Caki2 (cell line): ENCODE data around the gene PTPRM. TPM values are rescaled to one million over a fixed set of nuclear protein-coding genes. Genes with fewer than 3 reads are reported as not detected.
A peak's percentile ranks its signal among the peaks of the same experiment; 100 is the strongest.

Source experiments
- DNase-seq: peaks from one replicate; pipeline ENCODE4 v3.0.0-alpha.2; 2015; ENCODE audit warnings: low read depth
- in situ Hi-C: cut with HindIII; loops from 2 replicates; pipeline ENCODE4 v1.10.0; 2016; ENCODE audit warnings: low sequenced_read_pairs, low pct_unique_long_range_greater_than_20kb, mixed read lengths
- total RNA-seq: library from RNA; depleted of rRNA; stranded (reverse); fragments of >200 nt; shearing (Covaris generic); gene quantifications from 2 replicates; pipeline ENCODE4 v1.2.3, GENCODE V29; 2014; ENCODE audit warnings: low replicate concordance

PTPRM gene
- total RNA-seq, 1 experiment from 2014 or later = 29.1 TPM

DNA sequence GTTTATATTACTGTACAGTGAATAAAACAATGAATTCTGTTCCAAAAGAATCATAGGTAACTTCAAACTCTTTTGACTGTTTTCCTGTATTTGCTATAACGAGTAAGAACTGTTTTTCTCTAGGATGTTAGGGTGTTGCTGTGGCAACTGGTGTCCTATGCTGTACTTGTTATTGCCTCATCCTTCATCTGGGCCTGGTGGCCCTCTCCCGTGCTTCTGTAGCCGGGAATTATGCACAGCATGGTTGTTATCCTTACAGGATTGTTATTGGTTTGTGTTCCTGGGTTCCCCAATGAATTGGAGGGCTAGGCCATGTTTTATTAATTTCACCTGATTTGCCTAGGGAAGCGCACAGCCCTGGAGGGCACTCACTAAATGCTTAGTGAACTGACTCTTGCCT is 279.2 kb downstream of the PTPRM start:
- DNase-seq = no peak
- in situ Hi-C loops = no loop called here

DNA sequence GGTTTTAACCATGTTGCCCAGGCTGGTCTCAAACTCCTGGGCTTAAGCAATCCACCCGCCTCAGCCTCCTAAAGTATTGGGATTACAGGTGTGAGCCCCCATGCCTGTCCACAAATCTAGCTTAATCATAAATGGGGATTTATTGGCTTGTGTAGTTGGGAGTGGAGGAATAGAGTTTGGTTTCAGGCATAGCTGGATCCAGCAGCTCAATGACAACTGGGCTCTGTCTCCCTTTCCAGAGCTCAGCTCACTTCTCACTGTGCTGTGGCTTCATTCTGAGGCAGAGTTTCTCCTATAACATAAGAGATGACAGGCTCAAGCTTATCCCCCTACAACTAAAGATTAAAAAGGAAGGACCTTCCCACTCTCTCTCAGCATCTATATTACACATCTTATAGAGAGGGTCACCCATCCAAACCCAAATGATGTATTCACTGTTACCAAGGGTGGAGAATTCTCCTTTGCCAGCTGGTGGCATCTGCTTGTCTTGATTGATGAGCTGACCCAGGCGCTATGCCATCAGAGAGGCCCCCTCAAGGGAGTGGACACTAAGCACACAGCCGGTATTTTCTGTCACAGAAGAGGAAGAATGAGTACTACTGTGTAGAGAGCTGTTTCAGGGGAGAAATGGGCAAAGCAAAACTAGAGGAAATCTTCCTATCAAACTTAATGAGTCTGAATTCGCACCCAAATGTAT is 280.4 kb downstream of the PTPRM start:
- in situ Hi-C loops = no loop called here
- no peak for DNase-seq

DNA sequence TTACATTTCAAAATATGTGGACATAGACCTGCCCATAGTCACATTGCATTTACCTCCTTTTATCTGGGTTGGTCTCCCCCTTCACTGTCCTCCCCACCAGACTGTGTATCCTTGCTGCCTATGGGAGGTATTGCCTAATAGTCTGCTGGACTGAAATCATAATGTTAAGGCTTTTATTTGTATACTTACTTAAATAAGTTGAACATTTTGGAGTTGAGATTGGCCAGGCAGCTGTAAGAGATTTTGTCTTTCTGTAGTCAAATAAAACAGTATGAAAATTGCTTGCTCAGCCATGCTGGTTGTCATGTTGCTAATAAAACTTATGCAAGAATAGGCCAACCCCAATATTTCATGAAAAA is 280.9 kb downstream of the PTPRM start:
- DNase-seq = no peak
- in situ Hi-C loops = no loop called here

DNA sequence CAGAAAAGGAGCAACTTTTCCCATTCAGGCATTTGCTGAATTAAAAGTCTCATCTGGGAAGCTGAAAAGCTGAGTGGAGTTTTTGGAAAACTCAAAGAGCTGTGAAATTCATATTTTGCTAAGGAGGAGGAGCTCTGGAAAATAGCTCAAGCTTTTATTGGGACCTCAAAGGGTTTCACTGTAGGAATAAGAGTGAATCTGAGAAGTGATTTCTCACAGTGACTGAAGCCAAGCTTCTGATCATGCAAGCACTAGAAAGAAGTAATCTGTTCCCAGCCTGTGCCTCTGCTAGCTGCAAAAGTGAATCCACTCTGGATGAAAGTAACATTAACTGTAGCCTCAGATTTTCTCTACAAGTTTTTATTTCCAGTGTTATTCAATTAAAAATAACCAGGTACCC is 283.3 kb downstream of the PTPRM start:
- DNase-seq = no peak
- in situ Hi-C loops = no loop called here

DNA sequence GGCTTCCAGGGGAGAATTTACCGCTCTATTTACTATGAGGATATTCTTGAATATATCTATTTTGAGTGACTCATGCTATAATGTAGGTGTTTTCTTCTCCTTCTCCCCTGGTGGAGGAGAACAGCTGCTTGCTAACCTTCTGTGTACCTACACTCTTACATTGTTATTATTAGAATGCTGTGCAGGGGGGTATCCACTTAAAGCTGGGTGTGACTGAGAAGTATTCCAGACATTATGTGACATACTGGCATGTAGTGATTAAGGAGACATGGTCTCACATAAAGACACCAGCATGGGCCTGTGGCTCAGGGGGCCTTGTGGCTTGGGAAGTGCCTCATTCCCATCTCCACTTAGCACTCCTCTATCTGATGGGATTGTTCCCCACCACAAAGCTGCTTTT is 287.9 kb downstream of the PTPRM start:
- in situ Hi-C loops = no loop called here
- no peak for DNase-seq

DNA sequence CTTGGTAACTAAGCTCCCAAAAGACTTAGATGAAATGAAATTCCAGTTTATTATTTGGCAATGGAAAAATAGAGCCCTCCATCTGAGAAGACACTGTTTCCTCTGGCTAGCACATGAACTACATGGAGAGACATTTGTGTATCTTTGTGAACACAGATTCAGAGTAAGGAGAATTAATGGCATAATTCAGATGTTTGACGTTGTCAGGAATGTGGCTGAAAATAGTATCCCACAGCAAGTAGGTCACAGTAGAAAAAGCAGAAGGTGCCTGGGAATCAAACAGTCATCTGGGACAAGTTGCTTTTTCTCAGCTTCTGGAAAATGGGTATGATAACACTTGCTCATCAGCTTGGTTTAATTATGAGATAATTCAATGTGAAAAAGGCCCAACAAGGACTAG is 288.6 kb downstream of the PTPRM start:
- no peak for DNase-seq

DNA sequence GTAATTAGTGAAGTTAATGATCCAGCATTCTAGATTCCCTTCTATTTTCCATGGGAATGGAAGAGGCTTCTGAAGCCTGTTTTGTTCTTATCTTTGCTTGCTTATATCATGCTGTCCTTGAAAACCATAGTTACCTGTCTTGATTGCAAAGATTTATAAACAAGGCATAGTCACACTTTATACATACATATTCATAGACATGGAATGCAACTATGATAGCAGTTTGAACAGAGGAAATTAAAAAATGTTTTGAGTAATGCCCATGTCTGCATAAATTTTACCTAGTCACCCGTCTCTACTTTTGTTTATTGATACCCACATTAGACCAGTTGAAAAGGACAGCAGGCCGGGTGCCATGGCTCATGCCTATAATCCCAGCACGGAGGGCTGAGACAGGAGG is 289.0 kb downstream of the PTPRM start:
- DNase-seq = no peak
- in situ Hi-C loops = no loop called here

More for the DNA sequence above, 288.6 kb downstream of the PTPRM start:
- in situ Hi-C loops = no loop called here

DNA sequence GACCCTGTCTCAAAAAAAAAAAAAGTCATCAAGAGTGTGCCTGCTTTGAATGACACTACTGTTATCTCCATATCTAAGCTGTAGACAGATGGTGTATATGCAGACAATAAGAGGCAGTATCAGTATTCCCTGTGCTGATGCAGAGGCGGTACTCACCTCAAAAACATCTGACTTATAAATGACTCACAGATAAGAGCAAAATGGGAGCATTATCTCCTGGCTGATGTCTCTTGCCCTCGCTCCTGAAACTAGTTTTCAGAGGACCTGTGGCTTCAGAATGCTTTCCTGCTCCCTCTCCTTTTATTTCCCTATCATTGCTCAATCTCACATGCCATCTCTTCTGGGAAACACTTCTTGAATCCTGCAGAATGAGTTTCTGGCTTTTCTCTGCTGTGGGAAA is 289.6 kb downstream of the PTPRM start:
- no peak for DNase-seq
- in situ Hi-C loops = no loop called here

DNA sequence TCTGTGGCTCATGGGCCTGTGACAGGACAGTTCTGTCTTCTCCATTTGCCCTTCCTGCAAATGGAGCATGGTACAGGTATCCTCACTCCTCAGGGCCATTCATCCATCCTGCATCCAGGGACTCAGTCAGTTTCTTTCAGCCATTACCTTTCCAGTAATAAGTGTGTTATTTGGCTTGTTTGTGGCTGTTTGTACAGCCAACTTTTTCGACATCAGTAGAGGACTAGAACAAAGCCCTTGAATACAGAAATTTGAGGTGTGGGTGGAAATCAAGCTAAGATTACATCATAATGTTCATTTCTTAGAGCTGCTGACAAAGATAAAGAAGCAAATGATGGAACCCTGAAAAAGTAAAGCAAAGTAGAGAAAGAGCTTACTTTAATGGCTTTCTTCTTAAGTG is 290.4 kb downstream of the PTPRM start:
- in situ Hi-C loops = no loop called here
- no peak for DNase-seq

DNA sequence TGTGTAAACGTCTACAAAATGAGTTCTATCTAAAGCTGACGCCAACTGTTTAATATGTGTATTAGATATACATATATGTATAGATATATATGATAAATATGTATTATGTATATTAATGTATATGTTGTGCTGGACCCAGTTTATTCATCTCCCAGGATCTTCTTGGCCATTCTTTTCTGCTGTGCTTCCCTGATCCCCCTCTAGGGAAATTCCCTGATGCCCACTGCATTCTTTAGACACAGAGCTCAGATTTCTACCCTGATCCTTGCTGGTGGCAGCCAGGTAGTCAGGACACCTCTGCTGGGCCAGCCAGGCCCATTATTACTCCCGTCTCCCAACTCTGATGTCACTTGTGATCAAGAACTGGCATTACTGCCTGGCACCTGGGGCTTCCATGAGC is 292.0 kb downstream of the PTPRM start:
- in situ Hi-C loops = no loop called here
- no peak for DNase-seq

DNA sequence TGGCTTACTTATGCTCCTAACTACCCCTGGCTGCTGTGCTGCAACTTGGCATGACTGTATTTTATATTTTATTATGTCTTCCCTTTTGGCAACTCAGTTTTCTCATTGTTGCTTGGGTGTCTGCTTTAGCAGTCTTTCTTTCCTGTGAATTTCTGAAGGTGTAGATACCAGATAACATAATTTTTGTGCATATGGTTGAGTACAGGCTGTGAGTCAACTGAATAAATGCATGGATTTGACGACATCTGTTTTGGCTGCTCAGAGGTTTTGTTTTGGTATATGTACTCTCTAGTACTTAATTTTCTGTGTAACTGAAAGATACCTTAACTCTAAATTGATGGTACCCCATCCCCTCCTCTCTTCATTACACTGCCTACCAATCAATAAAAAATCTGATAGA is 303.1 kb downstream of the PTPRM start:
- in situ Hi-C loops = no loop called here
- DNase-seq = no peak

DNA sequence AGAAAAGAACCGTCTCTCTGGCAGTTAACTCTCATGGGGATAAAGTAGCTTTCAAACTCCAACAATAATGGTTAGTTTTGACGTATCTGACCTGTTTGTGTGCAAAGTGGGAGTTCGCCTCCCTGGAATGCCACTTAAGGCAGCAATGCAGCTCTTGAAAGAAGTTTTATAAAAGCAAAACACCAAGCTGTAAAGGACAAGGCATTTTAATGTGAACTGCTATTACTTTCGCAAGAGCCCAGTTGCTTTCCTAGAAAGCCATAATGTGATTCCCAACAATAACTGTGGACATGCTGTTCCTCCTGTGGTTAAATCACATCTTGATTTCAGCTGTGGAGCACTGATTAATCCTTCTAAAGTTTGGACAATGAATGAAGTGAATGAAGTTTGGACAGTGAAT is 303.7 kb downstream of the PTPRM start:
- in situ Hi-C loops = no loop called here
- DNase-seq = no peak

DNA sequence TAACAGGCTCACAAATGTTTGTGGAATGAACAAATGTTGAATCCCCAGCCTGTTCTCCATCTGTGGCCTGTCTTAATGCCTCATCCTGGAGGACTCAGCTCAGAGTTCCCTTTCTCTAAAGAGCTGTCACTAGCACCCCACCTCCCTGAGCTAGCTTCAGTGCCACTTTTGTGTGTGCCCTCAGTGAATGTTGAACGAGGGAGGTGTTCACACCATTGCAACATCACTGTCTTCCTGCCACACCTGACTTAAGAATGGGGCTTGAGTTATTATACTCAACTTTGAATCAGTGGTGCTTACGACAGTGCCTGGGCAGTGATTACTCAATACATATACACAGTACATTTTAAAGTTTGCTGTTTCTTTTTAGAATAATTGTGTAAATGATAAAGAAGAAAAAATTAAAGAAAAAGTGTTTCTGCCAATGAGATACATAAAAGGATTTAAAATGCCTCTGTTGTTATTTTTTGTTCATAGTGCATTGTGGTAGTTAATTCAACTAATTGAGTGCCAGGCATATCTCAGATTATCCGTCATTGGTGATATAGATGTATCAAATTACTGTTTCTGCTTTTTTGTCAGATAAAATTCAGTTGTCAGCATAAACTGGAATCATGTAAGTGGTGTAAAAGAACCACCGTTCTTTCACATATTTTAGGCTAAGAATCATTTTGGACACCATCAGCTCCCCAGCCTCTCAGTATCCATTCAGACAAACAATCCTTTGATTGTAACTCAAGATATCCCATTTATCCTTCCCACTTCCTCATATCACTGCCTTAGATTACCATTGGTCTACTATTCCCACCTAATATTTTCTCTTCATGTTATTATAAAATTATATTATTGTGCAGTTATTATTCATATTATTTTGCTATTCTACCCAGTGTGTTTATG is 304.7 kb downstream of the PTPRM start:
- in situ Hi-C loops = no loop called here
- DNase-seq = no peak

DNA sequence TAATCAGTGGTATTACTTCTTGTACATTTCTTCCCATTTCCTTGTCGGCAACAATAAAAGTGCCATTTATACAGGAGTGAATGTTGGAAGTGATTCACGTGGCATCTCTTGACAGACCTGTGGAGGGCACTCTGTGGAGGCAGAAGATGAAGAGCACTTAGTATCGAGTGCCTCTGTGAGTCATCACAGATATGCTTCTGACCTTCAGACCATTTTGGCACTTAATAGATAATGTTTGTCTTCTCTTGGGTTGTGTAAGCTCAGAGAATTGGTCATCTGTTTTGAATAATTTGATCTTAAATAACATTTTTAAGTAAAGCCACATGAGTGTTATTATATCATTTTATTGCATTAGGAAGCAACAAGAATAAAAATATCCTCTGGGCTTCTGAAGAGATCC is 305.5 kb downstream of the PTPRM start:
- in situ Hi-C loops = no loop called here
- DNase-seq = peak; percentile 49

DNA sequence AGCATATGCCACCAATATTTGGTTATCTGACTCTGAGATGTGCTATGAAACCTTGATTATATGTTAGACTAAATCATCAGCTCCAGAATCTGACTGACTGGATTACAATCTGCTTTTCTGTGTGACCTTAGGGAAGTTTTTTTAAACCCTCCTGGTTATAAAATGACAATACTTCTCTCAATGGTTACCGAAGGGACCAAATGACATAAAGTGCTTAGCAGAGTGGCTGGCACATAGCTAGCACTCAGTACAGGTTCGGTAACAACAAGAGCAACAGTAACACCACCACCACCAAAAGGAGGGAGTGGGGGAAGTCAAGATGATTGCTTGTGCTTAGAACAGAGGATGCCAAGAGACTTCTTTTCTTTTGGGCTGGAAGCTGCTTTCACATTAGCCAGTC is 306.2 kb downstream of the PTPRM start:
- no peak for DNase-seq
- in situ Hi-C loops = no loop called here

DNA sequence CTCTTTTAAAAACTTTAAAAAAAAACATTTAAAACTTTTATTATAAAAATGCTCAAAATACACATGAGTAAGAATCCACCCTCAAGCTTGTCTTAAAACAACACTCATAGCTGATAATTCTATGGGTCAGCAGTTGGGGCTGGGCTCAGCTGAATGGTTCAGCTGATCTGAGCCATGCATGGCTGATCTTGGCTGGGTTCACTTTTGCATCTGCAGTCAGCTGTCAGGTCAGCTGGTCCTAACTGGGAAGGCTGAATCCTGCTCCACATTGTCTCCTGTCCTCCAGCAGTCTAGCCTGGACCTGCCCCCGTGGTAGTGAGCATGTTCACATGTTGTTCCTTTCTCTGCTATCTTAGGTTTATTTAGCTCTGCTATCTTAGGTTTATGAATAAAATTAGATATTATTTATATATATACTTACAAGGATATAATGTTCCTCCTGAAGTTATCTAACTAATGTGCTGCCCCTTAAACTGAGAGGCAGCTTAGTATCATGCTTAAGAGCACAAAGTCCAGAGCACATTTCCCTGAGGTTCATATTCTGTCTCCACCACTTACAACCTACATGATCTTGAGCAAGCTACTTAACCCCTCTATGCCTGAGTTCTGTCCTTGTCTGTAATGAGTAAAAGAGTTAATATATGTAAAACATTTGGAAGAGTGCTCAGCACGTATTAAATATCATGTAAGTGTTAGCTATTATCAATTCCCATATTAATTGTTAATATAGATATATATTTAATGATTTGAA is 309.4 kb downstream of the PTPRM start:
- in situ Hi-C loops = no loop called here
- DNase-seq = peak; percentile 58

DNA sequence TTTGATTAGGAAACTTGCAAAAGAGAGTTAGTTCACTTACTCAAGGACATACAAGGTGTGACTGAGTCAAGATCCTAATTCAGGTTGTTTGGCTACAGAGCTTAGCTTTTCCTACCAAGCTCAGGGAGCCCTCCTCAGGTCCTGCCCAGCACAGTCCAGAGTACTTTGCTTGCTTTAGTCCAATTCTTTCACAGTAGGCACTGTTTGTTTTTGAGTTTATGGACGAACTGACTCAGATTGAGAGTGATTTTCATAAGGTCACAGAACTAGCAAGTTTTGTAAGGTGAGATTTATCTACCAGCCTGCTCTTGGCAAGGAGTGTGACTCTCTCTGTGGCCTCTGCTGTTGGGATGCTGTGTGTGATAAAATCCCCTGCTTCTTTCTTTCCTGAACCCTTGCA is 310.5 kb downstream of the PTPRM start:
- in situ Hi-C loops = no loop called here
- peak; percentile 20 for DNase-seq

DNA sequence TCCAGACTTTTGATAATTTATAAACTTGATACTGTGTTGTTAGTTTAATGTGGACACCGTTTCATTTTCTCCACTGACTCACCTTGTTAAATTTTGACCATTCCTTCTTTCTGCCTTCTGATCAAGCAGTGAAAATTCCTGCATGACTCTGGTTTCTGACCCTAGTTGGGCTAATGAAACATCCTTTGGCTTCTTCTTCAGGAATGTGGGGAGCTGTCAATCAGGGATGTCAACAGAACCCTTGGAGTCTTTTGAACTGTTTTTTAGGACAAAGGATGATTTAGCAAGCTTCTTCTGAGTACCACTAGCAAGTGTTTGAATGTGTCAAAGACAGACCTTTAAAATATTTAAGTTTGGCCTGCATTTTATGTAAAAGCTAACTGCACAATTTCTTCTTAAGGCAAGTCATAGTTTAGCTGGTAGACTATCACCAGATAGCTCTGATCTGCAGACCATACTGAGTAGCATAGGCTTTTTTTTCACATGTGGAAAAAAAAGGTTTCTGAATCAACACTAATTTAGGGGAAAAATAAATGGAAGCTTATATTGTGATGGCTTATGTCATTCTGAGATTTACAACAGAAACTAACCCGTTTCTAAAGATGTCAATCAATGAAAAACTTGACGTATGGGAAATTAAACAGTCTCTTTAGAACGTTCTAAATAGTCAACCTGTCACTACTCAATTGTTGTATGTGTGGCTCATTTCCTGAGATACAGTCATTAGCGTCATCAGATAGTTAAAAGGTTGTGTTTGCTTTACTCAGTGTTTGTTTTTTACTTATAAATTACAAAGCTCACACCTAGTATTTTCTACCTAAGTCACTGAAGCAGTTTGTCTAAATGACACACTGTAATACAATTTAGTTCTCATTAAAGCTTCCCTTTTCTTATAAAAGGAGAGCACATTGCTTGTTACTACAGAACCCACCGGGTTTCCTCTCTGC is 311.4 kb downstream of the PTPRM start:
- in situ Hi-C loops = no loop called here
- DNase-seq = peak; percentile 41
